ENCODE measurements around the gene NDST3.

Gene NDST3

GRCh38 chr4:118171381-118171780 lies 137.1 kb downstream of the NDST3 start:
- DNase-seq (no peak), ATAC-seq (replicated peaks) (no peak)
- Mint-ChIP-seq H3K27ac (no peak overlapping the region), H3K9me3 (no peaks in the 10 kb centered on the region), H3K36me3 (ENCODE audit: insufficient read depth) (no peaks in the 10 kb centered on the region), H3K4me1 (ENCODE audit: low read depth in 2 of 2) (no peaks in the 10 kb centered on the region), H3K27me3 (no peaks in the 10 kb centered on the region), H3K4me3 (no peak overlapping the region)

- no peaks in the 10 kb centered on the region for H3K27me3 Mint-ChIP-seq
- DNase-seq (no peak), ATAC-seq (replicated peaks) (no peak)
- H3K27ac Mint-ChIP-seq, result no peak overlapping the region
- H3K4me1 Mint-ChIP-seq (ENCODE audit: low read depth in 2 of 2), result no peaks in the 10 kb centered on the region
- no peak overlapping the region for H3K4me3 Mint-ChIP-seq
- H3K9me3 Mint-ChIP-seq, result no peaks in the 10 kb centered on the region
- H3K36me3 Mint-ChIP-seq (ENCODE audit: insufficient read depth), result no peaks in the 10 kb centered on the region
Observed at GRCh38 chr4:118173126-118173525, 138.8 kb downstream of the NDST3 start.

- H3K36me3 Mint-ChIP-seq (ENCODE audit: insufficient read depth), result no peaks in the 10 kb centered on the region
- H3K4me3 Mint-ChIP-seq, result no peak overlapping the region
- no peaks in the 10 kb centered on the region for H3K9me3 Mint-ChIP-seq
- no peaks in the 10 kb centered on the region for H3K4me1 Mint-ChIP-seq (ENCODE audit: low read depth in 2 of 2)
- no peak overlapping the region for H3K27ac Mint-ChIP-seq
- no peak for DNase-seq
- no peaks in the 10 kb centered on the region for H3K27me3 Mint-ChIP-seq
- no peak for ATAC-seq (replicated peaks)
Observed at GRCh38 chr4:118173956-118174725, 139.9 kb downstream of the NDST3 start.

- Mint-ChIP-seq H3K27ac (no peak overlapping the region), H3K36me3 (ENCODE audit: insufficient read depth) (no peaks in the 10 kb centered on the region), H3K4me3 (no peak overlapping the region), H3K4me1 (ENCODE audit: low read depth in 2 of 2) (no peaks in the 10 kb centered on the region), H3K27me3 (no peaks in the 10 kb centered on the region), H3K9me3 (no peaks in the 10 kb centered on the region)
- no peak for DNase-seq
- no peak for ATAC-seq (replicated peaks)
Observed at GRCh38 chr4:118175506-118175905, 141.2 kb downstream of the NDST3 start.

GRCh38 chr4:118177126-118177525 lies 142.8 kb downstream of the NDST3 start:
- Mint-ChIP-seq H3K36me3 (ENCODE audit: insufficient read depth) (no peaks in the 10 kb centered on the region), H3K9me3 (no peaks in the 10 kb centered on the region), H3K27me3 (no peaks in the 10 kb centered on the region), H3K4me3 (no peak overlapping the region), H3K4me1 (ENCODE audit: low read depth in 2 of 2) (no peaks in the 10 kb centered on the region), H3K27ac (no peak overlapping the region)
- no peak for DNase-seq
- ATAC-seq (replicated peaks), result no peak

GRCh38 chr4:118180776-118181175 lies 146.5 kb downstream of the NDST3 start:
- Mint-ChIP-seq H3K4me3 (no peak overlapping the region), H3K27ac (no peak overlapping the region), H3K4me1 (ENCODE audit: low read depth in 2 of 2) (no peaks in the 10 kb centered on the region)

GRCh38 chr4:118190903-118191302 lies 156.6 kb downstream of the NDST3 start:
- ATAC-seq (replicated peaks), result no peak
- peaks cover 0 to 5% of the 10 kb centered on the region in 2 donors for H3K9me3 Mint-ChIP-seq
- H3K27me3 Mint-ChIP-seq, result no peaks in the 10 kb centered on the region
- H3K27ac Mint-ChIP-seq, result no peak overlapping the region
- H3K4me3 Mint-ChIP-seq, result no peak overlapping the region
- H3K36me3 Mint-ChIP-seq (ENCODE audit: insufficient read depth), result peaks cover 5% of the 10 kb centered on the region
- no peaks in the 10 kb centered on the region for H3K4me1 Mint-ChIP-seq (ENCODE audit: low read depth in 2 of 2)
- no peak for DNase-seq

More at GRCh38 chr4:118180776-118181175, 146.5 kb downstream of the NDST3 start:
- Mint-ChIP-seq H3K36me3 (ENCODE audit: insufficient read depth) (no peaks in the 10 kb centered on the region), H3K27me3 (no peaks in the 10 kb centered on the region), H3K9me3 (no peaks in the 10 kb centered on the region)
- no peak for ATAC-seq (replicated peaks)
- DNase-seq, result no peak

GRCh38 chr4:118193421-118193820 lies 159.1 kb downstream of the NDST3 start:
- Mint-ChIP-seq H3K36me3 (ENCODE audit: insufficient read depth) (peaks cover 5% of the 10 kb centered on the region), H3K27me3 (peaks cover 0 to under 1% of the 10 kb centered on the region in 2 donors), H3K27ac (no peak overlapping the region), H3K9me3 (no peaks in the 10 kb centered on the region), H3K4me1 (ENCODE audit: low read depth in 2 of 2) (no peaks in the 10 kb centered on the region), H3K4me3 (no peak overlapping the region)
- DNase-seq (no peak), ATAC-seq (replicated peaks) (no peak)

- Mint-ChIP-seq H3K27me3 (peaks cover 0 to 9% of the 10 kb centered on the region in 2 donors), H3K9me3 (no peaks in the 10 kb centered on the region), H3K4me3 (no peak overlapping the region), H3K27ac (no peak overlapping the region), H3K36me3 (ENCODE audit: insufficient read depth) (no peaks in the 10 kb centered on the region), H3K4me1 (ENCODE audit: low read depth in 2 of 2) (no peaks in the 10 kb centered on the region)
- no peak for DNase-seq
- no peak for ATAC-seq (replicated peaks)
Observed at GRCh38 chr4:118206627-118207026, 172.3 kb downstream of the NDST3 start.

GRCh38 chr4:118213101-118213500 lies 178.8 kb downstream of the NDST3 start:
- H3K4me1 Mint-ChIP-seq (ENCODE audit: low read depth in 2 of 2), result no peaks in the 10 kb centered on the region
- ATAC-seq (replicated peaks), result no peak
- H3K27me3 Mint-ChIP-seq, result peaks cover 6 to 9% of the 10 kb centered on the region in 2 donors
- no peak for DNase-seq
- H3K4me3 Mint-ChIP-seq, result no peak overlapping the region
- H3K9me3 Mint-ChIP-seq, result no peaks in the 10 kb centered on the region
- H3K36me3 Mint-ChIP-seq (ENCODE audit: insufficient read depth), result no peaks in the 10 kb centered on the region
- no peak overlapping the region for H3K27ac Mint-ChIP-seq

- no peak for DNase-seq
- Mint-ChIP-seq H3K27ac (no peak overlapping the region), H3K36me3 (ENCODE audit: insufficient read depth) (no peaks in the 10 kb centered on the region), H3K4me1 (ENCODE audit: low read depth in 2 of 2) (no peaks in the 10 kb centered on the region), H3K4me3 (no peak overlapping the region), H3K9me3 (no peaks in the 10 kb centered on the region), H3K27me3 (peaks cover 0 to 6% of the 10 kb centered on the region in 2 donors)
- ATAC-seq (replicated peaks), result no peak
Observed at GRCh38 chr4:118215826-118216225, 181.5 kb downstream of the NDST3 start.

- H3K4me3 Mint-ChIP-seq, result no peak overlapping the region
- no peaks in the 10 kb centered on the region for H3K9me3 Mint-ChIP-seq
- no peak overlapping the region for H3K27ac Mint-ChIP-seq
- no peaks in the 10 kb centered on the region for H3K36me3 Mint-ChIP-seq (ENCODE audit: insufficient read depth)
- no peak for ATAC-seq (replicated peaks)
- H3K4me1 Mint-ChIP-seq (ENCODE audit: low read depth in 2 of 2), result no peaks in the 10 kb centered on the region
- DNase-seq, result no peak
- peaks cover 0 to 6% of the 10 kb centered on the region in 2 donors for H3K27me3 Mint-ChIP-seq
Observed at GRCh38 chr4:118221227-118221800, 187.0 kb downstream of the NDST3 start.

GRCh38 chr4:118224243-118224829 lies 190.1 kb downstream of the NDST3 start:
- H3K36me3 Mint-ChIP-seq (ENCODE audit: insufficient read depth), result no peaks in the 10 kb centered on the region
- no peaks in the 10 kb centered on the region for H3K4me1 Mint-ChIP-seq (ENCODE audit: low read depth in 2 of 2)
- no peak for ATAC-seq (replicated peaks)
- no peaks in the 10 kb centered on the region for H3K9me3 Mint-ChIP-seq
- DNase-seq, result no peak
- H3K27me3 Mint-ChIP-seq, result no peaks in the 10 kb centered on the region
- no peak overlapping the region for H3K27ac Mint-ChIP-seq
- H3K4me3 Mint-ChIP-seq, result no peak overlapping the region

GRCh38 chr4:118225511-118225910 lies 191.2 kb downstream of the NDST3 start:
- Mint-ChIP-seq H3K4me3 (no peak overlapping the region), H3K4me1 (ENCODE audit: low read depth in 2 of 2) (no peaks in the 10 kb centered on the region), H3K27me3 (no peaks in the 10 kb centered on the region), H3K27ac (no peak overlapping the region), H3K9me3 (no peaks in the 10 kb centered on the region), H3K36me3 (ENCODE audit: insufficient read depth) (no peaks in the 10 kb centered on the region)
- no peak for DNase-seq
- no peak for ATAC-seq (replicated peaks)
